ENCODE results near the gene TMX3. TPM values are rescaled to one million over a fixed set of nuclear protein-coding genes. Genes with fewer than 3 reads are reported as not detected.

The TMX3 gene
- total RNA-seq, 2 experiments from 2014 or later, result 35.5 to 41.3 TPM

DNA sequence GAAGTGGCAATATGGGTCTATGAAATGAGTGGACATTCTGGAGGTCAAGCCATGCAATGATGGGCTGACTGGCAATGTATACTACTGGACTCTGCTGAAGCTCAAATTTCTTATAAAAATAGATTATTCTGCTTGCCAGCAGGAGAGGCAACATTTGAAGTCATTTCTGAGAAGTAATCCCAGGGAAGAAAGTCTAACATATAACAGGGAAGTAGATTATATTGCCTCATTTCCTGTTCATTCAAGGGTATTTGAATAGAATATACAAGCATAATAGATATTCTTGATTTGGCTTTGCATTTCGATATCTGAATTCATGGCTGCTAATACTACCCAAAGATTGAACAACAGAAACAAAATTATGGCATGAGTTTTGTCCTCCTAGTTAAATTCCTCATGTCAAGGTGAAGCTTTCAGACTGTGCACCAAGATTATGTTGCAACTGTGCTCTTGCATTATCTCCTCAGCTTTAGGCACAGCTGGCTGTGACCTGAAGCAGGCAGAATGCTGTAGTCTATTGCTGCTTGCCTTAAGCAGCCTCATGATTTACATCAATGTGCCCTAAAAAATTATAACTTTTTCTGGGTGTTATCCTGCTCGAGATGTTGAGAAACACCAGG lies 13.3 kb upstream of the TMX3 start:
- DNase-seq, result no peak
- CTCF ChIA-PET, result no interaction called here
- Mint-ChIP-seq H3K27me3 (ENCODE audit: low read depth) (no peaks in the 10 kb centered on the region), H3K27ac (no peak overlapping the region), H3K4me3 (no peak overlapping the region), H3K9me3 (no peaks in the 10 kb centered on the region), H3K36me3 (ENCODE audit: low read depth) (no peaks in the 10 kb centered on the region), H3K4me1 (ENCODE audit: low read depth) (peaks cover 1% of the 10 kb centered on the region)
- intact Hi-C loops (cut with micrococcal nuclease), result no loop called here

DNA sequence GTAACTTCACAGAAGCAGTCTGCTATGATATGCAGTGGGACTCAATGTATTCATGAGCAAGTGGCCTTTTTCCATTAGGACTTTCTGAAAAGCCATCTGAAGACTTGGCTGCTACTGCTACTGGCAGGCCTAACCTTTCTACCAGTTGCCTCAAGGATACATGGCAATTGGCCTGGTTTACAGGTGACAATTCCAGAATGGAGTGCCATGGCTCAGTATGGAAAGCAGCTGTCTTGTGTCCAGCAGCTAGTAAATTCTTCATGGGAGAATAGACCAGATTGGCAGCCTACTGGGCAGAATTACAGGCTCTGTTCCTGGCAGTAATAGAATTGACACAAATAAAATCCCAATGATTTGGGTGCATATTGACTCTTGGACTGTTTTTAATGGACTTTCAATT lies 12.6 kb upstream of the TMX3 start:
- Mint-ChIP-seq H3K4me1 (ENCODE audit: low read depth) (peaks cover 7% of the 10 kb centered on the region), H3K27me3 (ENCODE audit: low read depth) (no peaks in the 10 kb centered on the region), H3K9me3 (no peaks in the 10 kb centered on the region), H3K27ac (no peak overlapping the region), H3K4me3 (no peak overlapping the region), H3K36me3 (ENCODE audit: low read depth) (no peaks in the 10 kb centered on the region)
- DNase-seq, result no peak
- intact Hi-C loops (cut with micrococcal nuclease), result no loop called here
- CTCF ChIA-PET, result no interaction called here

DNA sequence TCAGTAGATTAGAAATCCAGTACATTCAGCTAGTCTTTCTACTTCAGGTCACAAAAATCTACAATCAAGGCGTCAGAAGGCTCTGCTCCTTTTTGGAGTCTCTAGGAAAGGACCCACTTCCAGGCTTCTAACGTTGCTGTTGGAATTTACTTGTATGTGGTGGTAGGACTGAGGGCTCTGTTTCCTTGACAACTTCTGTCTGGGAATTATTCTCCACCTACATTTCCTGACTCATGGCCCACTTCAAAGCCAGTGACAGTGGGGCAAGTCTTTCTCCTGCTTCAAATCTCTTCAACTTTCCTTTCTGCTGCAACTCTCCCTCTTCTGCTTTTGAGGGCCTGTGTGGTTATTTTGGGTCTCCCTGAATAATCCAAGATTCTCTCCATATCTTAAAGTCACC lies 10.4 kb upstream of the TMX3 start:
- intact Hi-C loops (cut with micrococcal nuclease), result no loop called here
- no peak for DNase-seq

DNA sequence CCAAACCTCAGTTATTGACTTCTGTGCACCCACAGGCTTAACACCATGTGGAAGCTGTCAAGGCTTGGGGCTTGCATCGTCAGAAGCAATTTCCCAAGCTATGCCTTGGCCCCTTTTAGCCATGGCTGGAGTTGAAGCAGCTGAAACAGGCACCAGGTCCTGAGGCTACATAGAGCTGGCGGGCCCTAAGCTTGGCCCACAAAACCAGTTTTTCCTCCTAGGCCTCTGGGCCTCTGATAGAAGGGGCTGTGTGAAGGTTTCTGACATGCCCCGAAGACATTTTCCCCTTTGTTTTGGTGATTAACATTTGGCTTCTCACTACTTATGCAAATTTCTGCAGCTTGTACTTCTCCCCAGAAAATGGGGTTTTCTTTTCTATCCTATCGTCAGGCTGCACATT lies 9.1 kb upstream of the TMX3 start:
- Mint-ChIP-seq H3K4me3 (no peak overlapping the region), H3K4me1 (ENCODE audit: low read depth) (peaks cover 27% of the 10 kb centered on the region), H3K27ac (no peak overlapping the region), H3K27me3 (ENCODE audit: low read depth) (no peaks in the 10 kb centered on the region), H3K9me3 (no peaks in the 10 kb centered on the region), H3K36me3 (ENCODE audit: low read depth) (peaks cover 2% of the 10 kb centered on the region)
- intact Hi-C loops (cut with micrococcal nuclease), result no loop called here
- no peak for DNase-seq
- CTCF ChIA-PET, result no interaction called here

More for the DNA sequence above, 10.4 kb upstream of the TMX3 start:
- Mint-ChIP-seq H3K9me3 (no peaks in the 10 kb centered on the region), H3K4me1 (ENCODE audit: low read depth) (peaks cover 26% of the 10 kb centered on the region), H3K4me3 (no peak overlapping the region), H3K27ac (no peak overlapping the region), H3K27me3 (ENCODE audit: low read depth) (no peaks in the 10 kb centered on the region), H3K36me3 (ENCODE audit: low read depth) (no peaks in the 10 kb centered on the region)
- CTCF ChIA-PET, result no interaction called here

DNA sequence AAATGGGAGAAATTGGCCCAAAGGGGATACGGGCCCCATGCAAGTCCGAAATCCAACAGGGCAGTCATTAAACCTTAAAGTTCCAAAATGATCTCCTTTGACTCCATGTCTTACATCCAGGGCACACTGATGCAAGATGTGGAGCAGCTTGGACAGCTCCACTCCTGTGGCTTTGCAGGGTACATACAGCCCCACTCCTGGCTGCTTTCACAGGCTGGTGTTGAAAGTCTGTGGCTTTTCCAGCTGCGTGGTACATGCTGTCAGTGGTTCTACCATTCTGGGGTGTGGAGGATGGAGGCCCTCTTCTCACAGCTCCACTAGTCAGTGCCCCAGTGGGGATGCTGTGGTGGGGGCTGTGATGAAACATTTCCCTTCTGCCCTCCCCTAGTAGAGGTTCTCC lies 8.6 kb upstream of the TMX3 start:
- H3K36me3 Mint-ChIP-seq (ENCODE audit: low read depth), result peaks cover 2% of the 10 kb centered on the region
- CTCF ChIA-PET, result no interaction called here
- no peak overlapping the region for H3K27ac Mint-ChIP-seq
- H3K4me3 Mint-ChIP-seq, result no peak overlapping the region
- peaks cover 27% of the 10 kb centered on the region for H3K4me1 Mint-ChIP-seq (ENCODE audit: low read depth)
- H3K9me3 Mint-ChIP-seq, result no peaks in the 10 kb centered on the region
- intact Hi-C loops (cut with micrococcal nuclease), result no loop called here
- H3K27me3 Mint-ChIP-seq (ENCODE audit: low read depth), result no peaks in the 10 kb centered on the region
- no peak for DNase-seq

DNA sequence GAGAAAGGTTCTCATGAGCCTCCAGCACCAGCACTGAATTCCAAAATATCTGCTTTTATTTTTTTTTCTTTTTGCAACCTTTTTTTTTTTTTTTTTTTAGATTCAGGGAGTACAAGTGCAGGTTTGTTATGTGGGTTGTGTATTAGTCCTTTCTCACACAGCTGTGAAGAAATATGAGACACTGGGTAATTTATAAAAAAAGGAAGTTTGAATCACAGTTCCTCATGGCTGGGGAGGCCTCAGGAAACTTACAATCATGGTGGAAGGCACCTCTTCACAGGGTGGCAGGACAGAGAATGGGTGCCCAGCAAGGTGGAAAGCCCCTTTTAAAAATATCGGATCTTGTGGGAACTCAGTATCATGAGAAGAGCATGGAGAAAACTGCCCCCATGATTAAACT lies 7.9 kb upstream of the TMX3 start:
- Mint-ChIP-seq H3K27ac (no peak overlapping the region), H3K27me3 (ENCODE audit: low read depth) (no peaks in the 10 kb centered on the region), H3K36me3 (ENCODE audit: low read depth) (peaks cover 2% of the 10 kb centered on the region), H3K4me3 (no peak overlapping the region), H3K9me3 (no peaks in the 10 kb centered on the region), H3K4me1 (ENCODE audit: low read depth) (peaks cover 27% of the 10 kb centered on the region)
- CTCF ChIA-PET, result no interaction called here
- no peak for DNase-seq
- intact Hi-C loops (cut with micrococcal nuclease), result no loop called here

DNA sequence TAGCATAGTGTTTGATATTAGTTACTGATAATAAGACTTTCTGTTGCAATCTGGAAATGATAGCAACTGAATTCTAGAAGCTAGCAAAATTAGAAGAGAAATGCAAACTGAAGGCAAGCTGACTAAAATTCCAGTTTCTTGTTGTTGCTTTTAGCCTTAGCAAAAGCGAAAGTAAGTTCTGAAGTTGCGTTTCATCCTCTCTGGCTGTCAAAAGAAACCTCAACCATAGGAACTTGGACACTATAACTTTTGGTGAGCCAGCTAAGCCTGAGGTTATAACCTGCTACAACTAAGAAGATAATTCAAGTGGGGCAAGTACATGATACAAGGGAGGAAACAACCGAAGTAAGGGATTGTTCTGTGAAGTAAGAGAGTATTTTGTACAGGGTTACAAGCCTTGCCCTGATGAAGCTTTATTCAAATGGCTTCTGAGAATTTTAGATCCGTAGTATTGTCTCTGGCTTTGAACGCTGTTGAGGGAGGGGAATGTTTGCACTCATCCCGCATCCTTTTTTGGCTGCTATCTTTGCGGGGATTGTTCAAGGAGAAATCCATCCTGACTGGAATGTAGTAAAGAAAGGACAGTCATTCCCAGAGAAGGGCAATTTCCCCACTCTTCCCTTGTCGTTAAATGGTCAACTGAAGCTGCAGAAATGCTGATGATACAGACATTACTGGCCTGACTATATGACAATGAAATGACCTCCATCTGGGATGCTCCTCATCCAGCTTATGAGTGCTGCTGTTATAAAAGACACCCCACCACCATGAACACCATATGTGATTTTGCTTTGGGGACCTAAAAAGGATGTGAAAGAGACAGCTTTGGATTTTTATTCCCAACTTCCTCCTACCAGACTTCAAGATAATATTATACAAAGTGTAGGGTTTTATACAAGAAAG lies 7.0 kb upstream of the TMX3 start:
- CTCF ChIA-PET, result no interaction called here
- H3K9me3 Mint-ChIP-seq, result no peaks in the 10 kb centered on the region
- H3K4me1 Mint-ChIP-seq (ENCODE audit: low read depth), result peaks cover 27% of the 10 kb centered on the region
- H3K4me3 Mint-ChIP-seq, result peak overlapping the region; percentile 59
- H3K27ac Mint-ChIP-seq, result peak overlapping the region; percentile 61
- peak; percentile 13 for DNase-seq
- H3K36me3 Mint-ChIP-seq (ENCODE audit: low read depth), result peaks cover 2% of the 10 kb centered on the region
- intact Hi-C loops (cut with micrococcal nuclease), result no loop called here
- no peaks in the 10 kb centered on the region for H3K27me3 Mint-ChIP-seq (ENCODE audit: low read depth)

DNA sequence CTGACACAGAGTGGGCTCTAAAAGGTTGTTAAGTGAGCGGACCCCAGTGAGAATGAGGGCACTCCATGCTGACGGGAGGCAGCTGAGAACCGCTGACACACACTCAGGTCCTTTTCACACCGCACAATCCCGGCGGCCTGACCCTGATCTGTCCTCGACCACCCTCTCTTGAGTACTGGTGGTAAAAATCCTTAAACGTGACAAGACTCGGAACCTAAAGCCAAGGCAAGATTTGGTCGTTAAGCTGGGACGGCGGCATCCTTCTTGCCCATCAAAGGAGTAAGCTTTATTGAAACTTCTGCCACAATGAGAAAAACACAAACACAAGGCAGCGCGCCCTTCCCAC lies 569 bp downstream of the TMX3 start:
- H3K27me3 Mint-ChIP-seq (ENCODE audit: low read depth), result no peaks in the 10 kb centered on the region
- peaks cover 37% of the 10 kb centered on the region for H3K4me1 Mint-ChIP-seq (ENCODE audit: low read depth)
- peak; percentile 25 for DNase-seq
- CTCF ChIA-PET, result interaction anchor here (0.6 to 1.0 kb wide), 2 partner anchors 23 to 348 kb away, joined by 3 read pairs; no protein-coding TSS in a partner anchor
- H3K27ac Mint-ChIP-seq, result peak overlapping the region; percentile 92
- H3K36me3 Mint-ChIP-seq (ENCODE audit: low read depth), result peaks cover 28% of the 10 kb centered on the region
- H3K4me3 Mint-ChIP-seq, result peak overlapping the region; percentile 96
- H3K9me3 Mint-ChIP-seq, result no peaks in the 10 kb centered on the region
- intact Hi-C loops (cut with micrococcal nuclease), result loop anchor here (10.0 kb wide), 1 partner anchor 1180 kb away; no protein-coding TSS in a partner anchor

DNA sequence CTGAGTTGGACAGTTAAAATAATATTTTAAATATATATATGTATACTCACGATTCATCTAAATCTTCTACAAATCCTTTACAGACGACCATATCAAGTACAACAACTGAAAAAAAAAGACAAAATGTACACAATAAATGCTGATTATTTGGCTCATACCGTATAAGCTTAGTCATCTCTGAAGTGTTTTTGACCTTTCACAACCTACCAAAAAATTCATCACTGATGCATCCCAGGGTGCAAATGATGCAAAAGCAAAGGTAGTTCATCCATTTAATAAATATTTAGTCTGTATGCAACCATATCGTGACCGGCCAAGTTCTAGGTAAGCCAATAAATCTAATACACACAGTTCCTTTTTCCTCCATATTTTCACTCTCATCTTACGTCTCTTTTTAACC lies 1.1 kb downstream of the TMX3 start:
- Mint-ChIP-seq H3K4me3 (peak overlapping the region; percentile 96), H3K27ac (peak overlapping the region; percentile 92), H3K9me3 (no peaks in the 10 kb centered on the region), H3K27me3 (ENCODE audit: low read depth) (no peaks in the 10 kb centered on the region), H3K36me3 (ENCODE audit: low read depth) (peaks cover 28% of the 10 kb centered on the region), H3K4me1 (ENCODE audit: low read depth) (peaks cover 41% of the 10 kb centered on the region)
- CTCF ChIA-PET, result interaction anchor here (0.6 to 1.0 kb wide), 3 partner anchors 24 to 1453 kb away, joined by 3 read pairs; no protein-coding TSS in a partner anchor
- no peak for DNase-seq
- intact Hi-C loops (cut with micrococcal nuclease), result loop anchor here (10.0 kb wide), 1 partner anchor 1181 kb away; no protein-coding TSS in a partner anchor

DNA sequence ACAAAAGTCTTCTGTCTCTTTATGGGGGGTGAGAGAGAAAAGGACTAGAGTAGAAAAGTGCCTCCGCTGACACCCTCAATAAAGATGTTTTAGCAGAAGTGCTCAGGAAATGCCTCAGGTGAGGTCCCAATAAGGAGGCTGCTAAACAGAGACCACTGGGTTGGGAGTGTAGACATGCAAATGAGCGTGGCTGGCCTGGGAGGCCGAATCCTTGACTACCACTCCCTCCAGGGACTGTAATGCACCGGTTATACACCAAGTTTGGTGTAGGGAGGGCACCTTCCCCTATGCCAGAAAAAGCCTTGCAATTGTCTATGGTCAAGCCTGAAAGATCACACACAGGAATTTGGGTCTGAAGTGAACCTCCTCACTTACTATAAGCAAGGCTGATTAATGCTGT lies 1.8 kb downstream of the TMX3 start:
- H3K36me3 Mint-ChIP-seq (ENCODE audit: low read depth), result peaks cover 31% of the 10 kb centered on the region
- CTCF ChIA-PET, result interaction anchor here (0.6 kb wide), 1 partner anchor 1454 kb away, joined by 3 read pairs; no protein-coding TSS in a partner anchor
- no peak overlapping the region for H3K27ac Mint-ChIP-seq
- DNase-seq, result no peak
- peaks cover 46% of the 10 kb centered on the region for H3K4me1 Mint-ChIP-seq (ENCODE audit: low read depth)
- no peaks in the 10 kb centered on the region for H3K9me3 Mint-ChIP-seq
- no peaks in the 10 kb centered on the region for H3K27me3 Mint-ChIP-seq (ENCODE audit: low read depth)
- intact Hi-C loops (cut with micrococcal nuclease), result loop anchor here (10.0 kb wide), 1 partner anchor 1182 kb away; no protein-coding TSS in a partner anchor
- H3K4me3 Mint-ChIP-seq, result peak overlapping the region; percentile 51

DNA sequence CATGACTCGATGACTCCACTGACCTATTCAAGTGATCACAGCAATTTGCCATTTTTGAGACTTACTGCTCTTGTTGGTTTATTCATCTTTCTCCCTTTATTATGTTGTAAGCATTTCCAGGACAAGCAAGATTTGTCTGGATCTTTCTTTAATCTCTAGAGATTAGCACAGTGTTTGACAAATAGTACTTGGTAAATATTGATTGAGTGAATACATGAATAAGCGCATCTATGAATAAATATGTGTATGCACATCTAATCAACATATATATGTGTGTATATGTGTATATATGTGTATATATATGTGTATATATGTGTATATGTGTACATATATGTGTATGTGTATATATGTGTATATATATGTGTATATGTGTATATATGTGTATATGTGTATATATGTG lies 7.3 kb downstream of the TMX3 start:
- intact Hi-C loops (cut with micrococcal nuclease), result no loop called here
- H3K27ac Mint-ChIP-seq, result no peak overlapping the region
- peaks cover 47% of the 10 kb centered on the region for H3K36me3 Mint-ChIP-seq (ENCODE audit: low read depth)
- H3K4me1 Mint-ChIP-seq (ENCODE audit: low read depth), result peaks cover 60% of the 10 kb centered on the region
- CTCF ChIA-PET, result no interaction called here
- H3K9me3 Mint-ChIP-seq, result no peaks in the 10 kb centered on the region
- no peaks in the 10 kb centered on the region for H3K27me3 Mint-ChIP-seq (ENCODE audit: low read depth)
- no peak overlapping the region for H3K4me3 Mint-ChIP-seq
- DNase-seq, result no peak

DNA sequence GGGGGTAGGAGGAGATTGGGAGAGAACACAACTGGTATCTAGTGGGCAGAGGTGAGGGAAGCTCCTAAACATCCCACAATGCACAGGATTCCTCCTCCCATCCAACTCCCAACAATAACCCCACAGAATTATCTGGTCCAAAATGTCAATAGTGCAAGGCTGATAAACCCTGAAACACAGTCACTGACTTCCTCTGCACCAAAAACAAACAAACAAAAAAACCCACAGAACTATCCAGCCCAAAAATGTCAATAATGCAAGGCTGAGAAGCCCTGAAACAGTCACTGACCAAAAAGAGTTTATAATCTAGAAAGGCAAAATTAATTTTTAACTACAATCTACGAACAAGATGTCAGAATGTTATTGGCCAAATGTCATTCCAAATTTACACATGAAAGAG lies 9.8 kb downstream of the TMX3 start:
- H3K4me1 Mint-ChIP-seq (ENCODE audit: low read depth), result peaks cover 55% of the 10 kb centered on the region
- DNase-seq, result no peak
- H3K36me3 Mint-ChIP-seq (ENCODE audit: low read depth), result peaks cover 46% of the 10 kb centered on the region
- H3K27ac Mint-ChIP-seq, result peak overlapping the region; percentile 56
- H3K27me3 Mint-ChIP-seq (ENCODE audit: low read depth), result no peaks in the 10 kb centered on the region
- H3K9me3 Mint-ChIP-seq, result no peaks in the 10 kb centered on the region
- CTCF ChIA-PET, result no interaction called here
- no peak overlapping the region for H3K4me3 Mint-ChIP-seq
- intact Hi-C loops (cut with micrococcal nuclease), result no loop called here

DNA sequence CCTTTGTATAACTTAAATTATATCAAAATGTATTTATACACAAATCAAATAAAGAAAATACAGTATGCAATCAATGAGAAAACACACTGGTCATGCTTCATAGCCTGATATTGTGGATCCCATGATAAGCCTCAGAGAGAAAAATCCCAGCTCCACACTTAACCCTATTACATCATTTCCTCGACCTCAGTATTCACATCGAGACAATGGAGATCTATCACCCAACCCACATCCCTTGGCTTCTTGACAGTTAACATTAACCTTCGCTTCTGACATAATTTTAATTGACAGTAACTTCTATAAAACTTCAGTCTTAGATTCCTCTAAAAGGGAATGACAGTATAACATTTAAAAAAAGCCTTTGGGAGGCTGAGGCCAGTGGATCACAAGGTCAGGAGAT lies 11.6 kb downstream of the TMX3 start:
- CTCF ChIA-PET, result no interaction called here
- intact Hi-C loops (cut with micrococcal nuclease), result no loop called here
- Mint-ChIP-seq H3K27ac (no peak overlapping the region), H3K4me1 (ENCODE audit: low read depth) (peaks cover 43% of the 10 kb centered on the region), H3K27me3 (ENCODE audit: low read depth) (no peaks in the 10 kb centered on the region), H3K4me3 (no peak overlapping the region), H3K9me3 (no peaks in the 10 kb centered on the region), H3K36me3 (ENCODE audit: low read depth) (peaks cover 45% of the 10 kb centered on the region)
- DNase-seq, result no peak

Data from activated naive CD4-positive, alpha-beta T cell treated with anti-CD3 and anti-CD28 coated beads for 36 hours (primary cell).